MG63 (cell line): ENCODE results near the gene GALNTL6. TPM values are rescaled to one million over a fixed set of nuclear protein-coding genes. Genes with fewer than 3 reads are reported as not detected.
A peak's percentile ranks its signal among the peaks of the same experiment; 100 is the strongest.
"Not testable (repeated sequence)": the region's sequence is repeated elsewhere in the genome, so short reads cannot be mapped to it uniquely, and the experiment has no call there.

Experiments used
- DNase-seq: peaks from one replicate; pipeline ENCODE4 v3.0.0-alpha.2; 2020
- H3K27me3 ChIP-seq: fragments of 250-450 bp; sonication (Bioruptor Pico); 2 replicates; pipeline ENCODE4 v1.5.1; 2020; ENCODE audit warnings: mild to moderate bottlenecking, moderate library complexity
- H3K36me3 ChIP-seq: fragments of 250-450 bp; sonication (Bioruptor Pico); 2 replicates; pipeline ENCODE4 v1.5.1; 2020; ENCODE audit warnings: mild to moderate bottlenecking, moderate library complexity
- H3K4me3 ChIP-seq: fragments of 250-450 bp; sonication (Bioruptor Pico); 2 replicates; pipeline ENCODE4 v1.5.1; 2020; ENCODE audit warnings: mild to moderate bottlenecking, moderate library complexity
- H3K9me3 ChIP-seq: fragments of 250-450 bp; sonication (Bioruptor Pico); 2 replicates; pipeline ENCODE4 v1.5.1; 2020; ENCODE audit warnings: mild to moderate bottlenecking, moderate library complexity
- total RNA-seq: library from RNA; depleted of rRNA; stranded (reverse); fragments of >200 nt; shearing (Covaris generic); gene quantifications from 2 replicates; pipeline ENCODE4 v1.2.3, GENCODE V29; 2014; ENCODE audit warnings: low replicate concordance

The GALNTL6 gene
- total RNA-seq, 1 experiment from 2014 or later: not detected

- Histone ChIP-seq H3K4me3 (no peak overlapping the region), H3K9me3 (no peaks in the 10 kb centered on the region), H3K27me3 (no peaks in the 10 kb centered on the region)
Measured at GRCh38 chr4:173019664-173020063, 1206.5 kb downstream of the GALNTL6 start.

GRCh38 chr4:173021746-173022573 is 1208.8 kb downstream of the GALNTL6 start:
- DNase-seq, H3K4me3 ChIP-seq, H3K9me3 ChIP-seq, H3K36me3 ChIP-seq, H3K27me3 ChIP-seq: not testable (repeated sequence)

More at GRCh38 chr4:173019664-173020063, 1206.5 kb downstream of the GALNTL6 start:
- DNase-seq: no peak
- no peaks in the 10 kb centered on the region for H3K36me3 ChIP-seq

DNA sequence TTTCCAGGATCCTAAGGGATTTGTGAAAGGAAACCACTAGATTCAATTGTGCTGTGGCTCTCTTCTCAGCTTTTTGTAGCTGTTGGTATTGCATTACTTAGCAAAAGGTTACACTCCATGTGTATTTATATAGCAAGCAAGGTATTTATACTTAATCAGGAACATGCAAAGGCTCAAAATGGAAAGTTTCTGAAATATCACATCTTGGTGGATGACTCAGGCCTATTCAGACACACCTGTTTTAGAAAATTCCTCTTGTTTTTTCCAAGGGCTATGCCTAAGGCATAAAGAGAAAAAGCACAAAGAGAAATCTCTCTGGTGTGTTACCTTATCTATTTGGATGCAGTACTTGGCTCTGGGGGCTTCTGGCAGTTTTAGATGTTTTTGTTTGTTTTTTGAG is 1211.0 kb downstream of the GALNTL6 start:
- H3K36me3 ChIP-seq: no peaks in the 10 kb centered on the region
- no peaks in the 10 kb centered on the region for H3K27me3 ChIP-seq
- H3K9me3 ChIP-seq: no peaks in the 10 kb centered on the region
- H3K4me3 ChIP-seq: no peak overlapping the region
- DNase-seq: no peak

DNA sequence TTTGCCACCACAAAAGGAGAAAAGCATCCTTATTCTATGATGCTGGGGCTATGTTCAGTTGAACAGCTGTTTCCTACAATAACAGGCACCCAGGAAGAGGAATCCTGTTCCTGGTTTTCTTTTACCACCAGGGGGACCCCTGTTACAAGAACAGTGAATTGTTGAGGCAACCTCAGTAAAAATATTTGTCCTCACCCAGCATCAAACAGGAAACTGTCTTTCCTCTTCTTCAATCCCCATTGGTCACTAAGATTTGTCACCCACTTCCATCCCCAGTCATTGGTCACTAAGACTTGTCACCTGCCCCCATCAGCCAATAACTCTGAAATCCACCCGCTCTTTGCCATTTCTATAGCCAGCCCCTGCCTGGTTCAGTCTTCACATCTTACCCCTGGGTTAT is 1211.9 kb downstream of the GALNTL6 start:
- H3K36me3 ChIP-seq: no peaks in the 10 kb centered on the region
- DNase-seq: no peak
- H3K9me3 ChIP-seq: no peaks in the 10 kb centered on the region
- H3K27me3 ChIP-seq: no peaks in the 10 kb centered on the region
- no peak overlapping the region for H3K4me3 ChIP-seq

- Histone ChIP-seq H3K27me3 (no peaks in the 10 kb centered on the region), H3K9me3 (no peaks in the 10 kb centered on the region), H3K4me3 (no peak overlapping the region), H3K36me3 (no peaks in the 10 kb centered on the region)
- DNase-seq: no peak
Measured at GRCh38 chr4:173037242-173037641, 1224.0 kb downstream of the GALNTL6 start.

- no peak for DNase-seq
Measured at GRCh38 chr4:173038192-173038896, 1225.1 kb downstream of the GALNTL6 start.

DNA sequence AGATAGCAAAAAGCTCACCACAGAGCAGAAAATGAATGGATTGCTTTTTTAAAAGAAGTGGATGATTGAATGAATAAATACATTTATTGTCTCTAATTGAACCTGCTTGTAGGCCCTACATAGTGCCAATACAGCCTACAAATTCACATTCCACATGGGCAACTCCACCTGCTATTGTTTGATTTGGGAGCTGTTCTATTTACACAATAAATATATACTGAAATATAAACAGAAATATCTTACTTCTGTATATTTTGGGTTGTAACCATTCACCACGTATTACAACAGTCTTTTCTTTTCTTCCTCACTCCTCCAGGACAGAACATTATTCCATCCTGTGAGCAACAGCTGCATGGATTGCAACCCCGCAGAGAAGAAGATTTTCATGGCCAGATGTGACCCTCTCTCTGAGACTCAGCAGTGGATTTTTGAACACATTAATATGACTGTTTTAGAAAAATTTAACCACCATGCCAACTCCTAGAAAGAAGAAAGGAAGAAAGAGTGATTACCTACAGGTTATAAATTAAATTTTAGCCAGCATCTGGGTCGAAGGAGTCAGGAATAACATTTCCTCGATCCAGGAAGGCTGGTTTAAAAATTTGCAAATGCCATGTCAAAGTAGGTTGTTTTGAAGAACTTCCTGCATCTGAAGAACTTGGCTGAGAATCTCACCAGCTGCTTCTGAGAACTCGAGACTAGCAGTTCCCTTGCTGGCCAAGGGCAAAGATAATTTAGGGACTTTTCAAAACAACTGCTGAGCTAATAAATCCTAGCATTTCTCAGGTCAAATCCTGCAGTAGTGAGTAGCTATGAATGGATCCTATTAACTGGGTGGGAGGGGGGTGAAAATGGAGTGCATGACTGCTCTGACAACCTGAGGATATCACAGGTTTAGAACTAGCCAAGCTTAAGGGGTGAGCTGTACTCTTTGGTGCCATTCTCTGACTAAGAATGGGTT is 1226.7 kb downstream of the GALNTL6 start:
- no peaks in the 10 kb centered on the region for H3K27me3 ChIP-seq
- no peaks in the 10 kb centered on the region for H3K9me3 ChIP-seq
- H3K36me3 ChIP-seq: no peaks in the 10 kb centered on the region
- no peak overlapping the region for H3K4me3 ChIP-seq
- no peak for DNase-seq

More at GRCh38 chr4:173038192-173038896, 1225.1 kb downstream of the GALNTL6 start:
- Histone ChIP-seq H3K9me3 (no peaks in the 10 kb centered on the region), H3K4me3 (no peak overlapping the region), H3K36me3 (no peaks in the 10 kb centered on the region), H3K27me3 (no peaks in the 10 kb centered on the region)

DNA sequence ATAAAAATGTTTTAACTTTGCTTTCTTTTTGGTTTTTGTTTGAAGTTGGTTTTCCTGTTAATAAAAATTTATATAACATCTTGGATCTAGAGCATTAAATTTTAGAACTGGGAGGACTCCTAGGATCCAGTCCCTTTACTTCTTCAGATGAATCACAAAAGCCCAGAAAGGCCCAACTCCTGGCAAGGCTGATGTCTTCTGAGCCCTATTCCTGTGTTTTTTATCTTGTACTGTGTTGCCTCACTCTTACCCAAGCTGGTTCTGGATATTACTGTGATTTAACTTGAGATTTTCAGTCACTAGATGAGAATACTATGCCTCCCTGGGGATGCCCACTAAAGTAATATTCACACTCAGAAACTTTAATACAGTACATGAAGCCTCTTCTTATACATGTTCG is 1228.3 kb downstream of the GALNTL6 start:
- Histone ChIP-seq H3K27me3 (no peaks in the 10 kb centered on the region), H3K36me3 (no peaks in the 10 kb centered on the region), H3K9me3 (no peaks in the 10 kb centered on the region), H3K4me3 (no peak overlapping the region)
- DNase-seq: no peak

GRCh38 chr4:173042139-173042538 is 1228.9 kb downstream of the GALNTL6 start:
- H3K4me3 ChIP-seq, H3K36me3 ChIP-seq, H3K27me3 ChIP-seq, DNase-seq, H3K9me3 ChIP-seq: not testable (repeated sequence)

DNA sequence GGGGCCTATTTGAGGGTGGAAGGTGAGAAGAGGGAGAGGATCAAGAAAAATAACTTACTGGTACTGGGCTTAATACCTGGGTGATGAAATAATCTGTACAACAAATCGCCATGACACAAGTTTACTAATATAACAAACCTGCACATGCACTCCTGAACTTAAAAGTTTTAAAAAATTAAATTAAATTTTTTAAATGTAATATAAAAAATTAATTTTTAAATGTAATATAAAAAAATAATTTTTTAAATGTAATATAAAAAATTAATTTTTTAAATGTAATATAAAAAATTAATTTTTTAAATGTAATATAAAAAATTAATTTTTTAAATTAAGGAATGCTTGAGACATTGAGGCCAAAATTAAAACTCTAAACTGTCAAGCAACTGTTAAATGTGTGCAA is 1231.1 kb downstream of the GALNTL6 start:
- Histone ChIP-seq H3K36me3 (no peaks in the 10 kb centered on the region), H3K27me3 (no peaks in the 10 kb centered on the region), H3K9me3 (no peaks in the 10 kb centered on the region), H3K4me3 (no peak overlapping the region)
- DNase-seq: no peak

DNA sequence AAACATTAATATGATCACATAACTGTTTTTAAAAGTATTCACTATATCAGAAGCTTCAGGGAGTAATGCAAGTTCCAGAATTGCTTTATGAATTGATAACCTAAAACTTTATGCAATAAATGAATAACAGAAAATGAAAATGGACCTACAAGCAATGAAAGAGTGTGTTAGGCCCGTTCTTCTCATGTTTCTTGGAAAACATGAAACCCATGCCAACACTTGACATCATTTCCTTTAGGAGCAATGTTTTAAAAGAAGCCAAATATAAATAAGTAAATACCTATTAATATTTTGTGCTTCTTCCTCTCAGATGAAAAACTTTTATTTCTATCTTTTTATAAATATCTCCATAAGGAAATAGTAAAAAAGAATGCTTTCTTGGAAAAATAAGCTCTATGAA is 1232.4 kb downstream of the GALNTL6 start:
- no peaks in the 10 kb centered on the region for H3K27me3 ChIP-seq
- no peak overlapping the region for H3K4me3 ChIP-seq
- H3K36me3 ChIP-seq: no peaks in the 10 kb centered on the region
- no peaks in the 10 kb centered on the region for H3K9me3 ChIP-seq
- no peak for DNase-seq

DNA sequence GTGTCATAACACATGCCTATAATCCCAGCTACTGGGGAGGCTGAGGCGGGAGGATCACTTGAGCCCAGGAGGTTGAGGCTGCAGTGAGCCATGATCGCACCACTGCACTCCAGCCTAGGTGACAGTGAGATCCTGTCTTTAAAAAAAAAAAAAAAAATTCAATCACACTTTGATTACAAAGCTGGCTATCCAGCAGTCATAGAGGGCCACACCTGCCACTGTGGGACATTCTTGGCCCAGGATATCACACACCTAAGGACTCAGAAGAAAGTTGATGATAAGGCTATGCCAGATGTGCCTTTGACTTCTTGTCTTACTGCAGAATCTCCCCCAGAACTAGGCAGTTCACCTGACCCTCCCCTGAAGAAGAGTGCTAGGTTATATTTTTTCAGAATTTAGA is 1232.9 kb downstream of the GALNTL6 start:
- H3K27me3 ChIP-seq: no peaks in the 10 kb centered on the region
- no peak overlapping the region for H3K4me3 ChIP-seq
- H3K9me3 ChIP-seq: no peaks in the 10 kb centered on the region
- no peaks in the 10 kb centered on the region for H3K36me3 ChIP-seq
- no peak for DNase-seq

DNA sequence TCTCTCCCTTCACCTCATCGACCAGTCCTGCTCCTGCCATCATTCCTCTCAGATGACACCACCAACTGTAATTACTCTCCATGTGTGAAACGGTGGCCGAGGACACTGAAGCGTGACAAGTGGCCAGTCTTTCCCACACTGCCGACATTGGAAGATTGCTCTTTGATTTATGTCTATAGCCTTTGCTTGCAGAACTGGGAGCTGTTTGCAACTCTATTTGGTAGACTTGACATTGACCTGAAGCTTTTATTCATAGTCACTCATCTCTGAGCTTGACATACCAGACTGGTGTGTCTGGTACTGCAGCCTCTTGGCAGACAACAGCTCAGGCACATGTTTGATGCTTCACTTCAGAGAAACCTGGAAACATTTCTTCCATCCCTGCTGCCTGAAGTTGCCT is 1233.6 kb downstream of the GALNTL6 start:
- no peak overlapping the region for H3K4me3 ChIP-seq
- no peaks in the 10 kb centered on the region for H3K9me3 ChIP-seq
- no peaks in the 10 kb centered on the region for H3K27me3 ChIP-seq
- H3K36me3 ChIP-seq: no peaks in the 10 kb centered on the region
- DNase-seq: no peak

GRCh38 chr4:173051232-173051631 is 1238.0 kb downstream of the GALNTL6 start:
- Histone ChIP-seq H3K9me3 (no peaks in the 10 kb centered on the region), H3K27me3 (no peaks in the 10 kb centered on the region), H3K36me3 (no peaks in the 10 kb centered on the region), H3K4me3 (no peak overlapping the region)
- DNase-seq: no peak

DNA sequence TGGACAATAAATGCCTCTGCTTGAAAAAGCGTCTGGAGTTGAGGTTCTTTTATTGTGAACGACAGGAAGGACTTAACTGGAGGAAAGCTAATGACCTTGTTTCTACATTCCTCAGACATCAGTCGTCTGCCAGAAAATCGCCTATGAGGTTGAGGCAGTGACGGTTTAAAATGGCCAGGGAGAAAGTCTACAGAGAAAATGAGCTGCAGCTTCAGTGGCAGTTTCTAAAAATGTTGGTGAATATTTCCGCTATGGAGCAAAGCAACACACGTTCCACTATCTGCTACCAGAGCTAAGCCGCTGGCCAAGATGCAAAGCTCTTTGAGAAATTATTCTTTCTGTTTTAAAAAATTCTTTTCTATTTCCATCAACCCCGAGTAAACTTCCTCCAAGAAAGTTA is 1238.5 kb downstream of the GALNTL6 start:
- Histone ChIP-seq H3K9me3 (no peaks in the 10 kb centered on the region), H3K27me3 (no peaks in the 10 kb centered on the region), H3K36me3 (no peaks in the 10 kb centered on the region), H3K4me3 (0 out of 2 replicates have a peak overlapping the region, but pooled peaks have one; percentile 5)
- no peak for DNase-seq

DNA sequence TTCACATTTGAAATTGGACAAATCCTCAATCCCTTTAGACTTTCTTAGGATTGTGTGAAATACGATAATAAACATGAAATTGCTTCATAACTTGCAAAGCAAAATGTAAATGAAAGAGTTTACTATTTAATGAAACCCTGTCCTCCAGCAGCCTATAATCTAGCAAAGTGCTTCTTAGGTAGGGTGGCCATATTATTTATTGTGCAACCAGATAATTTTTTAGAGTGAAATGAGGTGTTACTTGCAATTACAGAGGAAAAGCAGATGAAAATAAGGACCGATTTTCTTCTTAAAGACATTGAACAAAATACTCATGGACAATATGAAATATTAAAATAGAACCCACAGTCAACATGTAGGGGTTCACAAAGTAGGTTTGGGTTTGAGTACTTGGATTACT is 1239.2 kb downstream of the GALNTL6 start:
- DNase-seq: no peak
- Histone ChIP-seq H3K9me3 (no peaks in the 10 kb centered on the region), H3K27me3 (no peaks in the 10 kb centered on the region), H3K36me3 (no peaks in the 10 kb centered on the region), H3K4me3 (no peak overlapping the region)

DNA sequence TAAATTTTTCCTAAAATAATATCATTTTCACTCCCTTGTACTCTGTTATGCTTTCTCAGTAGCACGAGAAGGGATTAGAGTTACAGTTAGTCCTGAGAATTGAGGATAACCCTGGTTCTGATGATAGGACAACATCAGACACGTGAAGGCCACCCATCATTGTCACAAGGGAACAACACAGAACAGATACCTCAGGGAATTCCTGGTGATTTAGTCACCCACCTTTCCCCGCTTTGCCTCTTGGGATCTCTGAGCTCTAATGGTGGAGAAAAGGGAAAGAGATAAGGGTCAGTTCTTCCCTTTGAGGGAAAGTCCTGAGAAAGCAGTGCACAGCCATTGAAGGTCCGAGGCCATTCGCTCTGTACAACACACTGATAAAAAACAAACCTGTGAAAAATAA is 1243.1 kb downstream of the GALNTL6 start:
- no peak for DNase-seq
- Histone ChIP-seq H3K9me3 (no peaks in the 10 kb centered on the region), H3K4me3 (no peak overlapping the region), H3K27me3 (no peaks in the 10 kb centered on the region), H3K36me3 (no peaks in the 10 kb centered on the region)
